NCI-H2107 (cell line): ENCODE results near the gene GOLGA8S.
"Not testable (repeated sequence)": the region's sequence is repeated elsewhere in the genome, so short reads cannot be mapped to it uniquely, and the experiment has no call there.

Source experiments
- DNase-seq: peaks from one replicate; lab custom pipeline; 2025; lab: John Stamatoyannopoulos, UW

GOLGA8S gene

GRCh38 chr15:23354448-23354847, at the start of gene GOLGA8S:
Gene GOLGA8S (plus strand): TSS chr15:23354748. CDS start chr15:23354810, 62 bp downstream.
- DNase-seq: not testable (repeated sequence)

GRCh38 chr15:23304805-23305204, 49.7 kb upstream of the GOLGA8S start:
- DNase-seq: not testable (repeated sequence)

GRCh38 chr15:23305921-23306320, 48.6 kb upstream of the GOLGA8S start:
- not testable (repeated sequence) for DNase-seq

GRCh38 chr15:23311233-23311632, 43.3 kb upstream of the GOLGA8S start:
- not testable (repeated sequence) for DNase-seq

- not testable (repeated sequence) for DNase-seq
These were observed 20.5 kb upstream of the GOLGA8S start, which contains the start of gene GOLGA6L26 for GRCh38 chr15:23334096-23334495. Gene GOLGA6L26 (minus strand): TSS chr15:23334196. CDS start chr15:23334135, 61 bp downstream.

GRCh38 chr15:23362622-23363021, 8.1 kb downstream of the GOLGA8S start:
- not testable (repeated sequence) for DNase-seq

- not testable (repeated sequence) for DNase-seq
These were observed 9.7 kb downstream of the GOLGA8S start for GRCh38 chr15:23364261-23364660.

GRCh38 chr15:23370578-23370977, 16.0 kb downstream of the GOLGA8S start:
- no peak for DNase-seq

GRCh38 chr15:23371134-23371533, 16.6 kb downstream of the GOLGA8S start:
- DNase-seq: not testable (repeated sequence)

GRCh38 chr15:23371868-23372267, 17.3 kb downstream of the GOLGA8S start:
- DNase-seq: not testable (repeated sequence)

GRCh38 chr15:23372284-23372683, 17.7 kb downstream of the GOLGA8S start:
- no peak for DNase-seq

GRCh38 chr15:23372891-23373600, 18.5 kb downstream of the GOLGA8S start:
- DNase-seq: not testable (repeated sequence)

GRCh38 chr15:23374226-23374625, 19.7 kb downstream of the GOLGA8S start:
- not testable (repeated sequence) for DNase-seq

GRCh38 chr15:23378946-23379345, 24.4 kb downstream of the GOLGA8S start:
- DNase-seq: not testable (repeated sequence)

GRCh38 chr15:23380700-23381099, 26.2 kb downstream of the GOLGA8S start:
- not testable (repeated sequence) for DNase-seq

GRCh38 chr15:23381192-23381591, 26.6 kb downstream of the GOLGA8S start:
- DNase-seq: not testable (repeated sequence)

GRCh38 chr15:23384371-23384770, 29.8 kb downstream of the GOLGA8S start:
- no peak for DNase-seq

- no peak for DNase-seq
These were observed 31.4 kb downstream of the GOLGA8S start for GRCh38 chr15:23385886-23386430.

GRCh38 chr15:23387621-23388190, 33.2 kb downstream of the GOLGA8S start:
- no peak for DNase-seq

- DNase-seq: no peak
These were observed 40.6 kb downstream of the GOLGA8S start for GRCh38 chr15:23395030-23395692.

GRCh38 chr15:23395832-23396231, 41.3 kb downstream of the GOLGA8S start:
- no peak for DNase-seq

- no peak for DNase-seq
These were observed 43.2 kb downstream of the GOLGA8S start for GRCh38 chr15:23397779-23398178.
